Activated T-cell treated with anti-CD3 and anti-CD28 coated beads, Interleukin-2, amount 50 U/mL, for 4 hours (primary cell): ENCODE results near the gene CPN1. TPM values are rescaled to one million over a fixed set of nuclear protein-coding genes. Genes with fewer than 3 reads are reported as not detected.
A peak's percentile ranks its signal among the peaks of the same experiment; 100 is the strongest.

ENCODE experiments used
- ATAC-seq, 2 donors: fragments of 200-7000 bp; cut with Tn5 transposase; one replicate each; pipeline ENCODE4 v1.10.0; 2021
- DNase-seq: peaks from one replicate; pipeline ENCODE4 v3.0.0-alpha.2; 2020
- H3K27me3 Mint-ChIP-seq: one replicate; pipeline ENCODE4 v1.8.0; 2021; ENCODE audit warnings: low read depth, mixed read lengths
- H3K36me3 Mint-ChIP-seq: one replicate; pipeline ENCODE4 v1.8.0; 2022; ENCODE audit warnings: mixed read lengths; ENCODE audit not compliant: insufficient read depth
- H3K4me1 Mint-ChIP-seq: one replicate; pipeline ENCODE4 v1.8.0; 2021; ENCODE audit warnings: low read depth, mixed read lengths
- H3K4me3 Mint-ChIP-seq: one replicate; pipeline ENCODE4 v1.8.0; 2021; ENCODE audit warnings: mild to moderate bottlenecking, moderate library complexity, mixed read lengths
- H3K9me3 Mint-ChIP-seq: one replicate; pipeline ENCODE4 v1.8.0; 2021; ENCODE audit warnings: mixed read lengths
- total RNA-seq, 3 donors: library from RNA; stranded (reverse); gene quantifications; one replicate each; pipeline ENCODE4 v1.2.1, GENCODE V29; 2021

CPN1 gene
- total RNA-seq, 3 donors from 2014 or later, result not detected

DNA sequence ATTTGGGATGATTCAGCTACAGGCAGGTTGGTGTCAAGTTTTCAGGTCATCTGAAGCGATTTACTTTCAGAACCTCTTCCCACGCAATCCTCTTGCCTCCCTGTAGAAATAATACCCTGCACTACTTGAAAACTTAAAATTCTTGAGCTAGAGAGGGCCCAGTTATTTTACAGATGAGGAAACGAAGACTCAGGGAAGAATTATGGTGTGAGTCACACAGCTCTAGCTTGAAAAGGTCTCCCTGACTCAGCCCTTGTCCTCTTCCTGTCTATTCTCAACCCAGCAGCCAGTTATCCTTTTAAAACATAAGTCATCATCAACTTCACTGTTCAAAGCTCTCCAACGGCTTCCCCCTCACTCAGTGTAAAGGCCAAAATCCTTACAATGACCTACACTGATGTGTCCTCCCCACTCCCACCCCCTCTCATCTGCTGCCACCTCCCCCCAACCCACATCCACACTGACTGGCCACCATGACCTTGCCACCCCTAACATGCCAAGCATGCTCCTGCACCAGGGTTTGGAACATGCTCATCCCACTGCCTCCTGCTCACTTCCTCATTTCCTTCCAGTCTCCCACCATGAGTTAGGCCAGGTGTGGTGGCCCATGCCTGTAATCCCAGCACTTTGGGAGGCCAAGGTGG is 75.3 kb downstream of the CPN1 start:
- ATAC-seq (peak; percentile 45 to 63), DNase-seq (no peak)
- H3K36me3 Mint-ChIP-seq, result no peaks in the 10 kb centered on the region
- no peaks in the 10 kb centered on the region for H3K9me3 Mint-ChIP-seq
- H3K27me3 Mint-ChIP-seq, result no peaks in the 10 kb centered on the region
- no peak overlapping the region for H3K4me3 Mint-ChIP-seq
- peaks cover 45% of the 10 kb centered on the region for H3K4me1 Mint-ChIP-seq

DNA sequence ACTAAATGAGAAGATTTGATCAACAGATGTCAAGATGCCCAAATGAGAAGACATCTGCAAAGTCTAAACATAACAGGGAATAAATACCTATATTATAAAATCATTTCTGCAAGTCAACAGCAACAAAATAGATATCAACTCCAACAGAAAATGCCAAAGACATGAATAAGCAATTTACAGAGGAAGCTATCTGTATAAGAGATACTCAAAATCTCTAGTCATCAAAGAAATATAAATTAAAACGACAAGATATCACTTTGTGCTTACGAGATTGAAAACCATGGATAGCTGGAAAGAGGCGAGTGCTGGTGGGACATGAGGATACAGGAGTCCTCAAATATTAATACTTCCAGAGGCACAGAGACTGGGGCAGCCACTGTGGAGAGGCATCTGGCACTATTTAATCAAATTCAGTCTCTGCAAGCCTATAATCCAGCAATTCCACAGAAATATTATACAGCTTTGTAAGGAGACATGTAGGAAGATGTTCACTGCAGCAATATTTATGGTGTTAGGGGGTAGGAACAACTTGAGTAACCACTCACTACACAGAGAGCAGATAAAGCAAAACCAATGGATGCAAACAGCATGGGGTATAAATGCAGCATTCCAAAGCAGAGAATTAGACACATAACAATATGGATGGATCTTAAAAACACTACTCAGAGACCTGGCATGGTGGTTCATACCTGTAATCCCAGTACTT is 76.7 kb downstream of the CPN1 start:
- no peaks in the 10 kb centered on the region for H3K36me3 Mint-ChIP-seq
- no peaks in the 10 kb centered on the region for H3K27me3 Mint-ChIP-seq
- no peak for DNase-seq
- no peak for ATAC-seq
- H3K4me1 Mint-ChIP-seq, result peaks cover 36% of the 10 kb centered on the region
- no peaks in the 10 kb centered on the region for H3K9me3 Mint-ChIP-seq
- H3K4me3 Mint-ChIP-seq, result no peak overlapping the region

DNA sequence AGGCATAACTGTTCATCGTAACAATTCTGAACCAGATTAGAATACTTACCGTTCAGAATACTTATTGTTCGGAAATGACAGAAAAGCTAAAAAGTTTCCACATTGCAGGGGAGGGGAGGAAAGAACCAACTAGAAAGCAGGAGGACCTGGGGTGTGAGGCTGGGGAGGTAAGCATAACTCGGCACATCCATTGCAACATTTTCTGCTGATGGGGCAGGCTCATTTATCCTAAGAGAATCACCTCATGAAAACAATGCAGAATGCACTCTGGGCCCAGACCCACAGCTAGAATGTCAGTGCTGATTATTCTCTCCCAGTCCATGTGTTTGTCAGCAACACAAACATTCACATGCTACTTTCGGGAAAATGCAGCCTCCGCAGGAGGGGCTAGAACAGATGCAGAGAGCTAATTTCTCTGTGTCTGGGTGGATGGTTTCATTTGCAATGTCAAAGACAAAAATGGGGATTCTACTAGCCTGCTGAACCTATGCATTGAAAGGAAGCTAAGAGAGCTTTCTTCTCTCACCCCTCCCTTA is 81.5 kb downstream of the CPN1 start:
- Mint-ChIP-seq H3K27me3 (no peaks in the 10 kb centered on the region), H3K36me3 (peaks cover 2% of the 10 kb centered on the region), H3K4me3 (no peak overlapping the region), H3K9me3 (no peaks in the 10 kb centered on the region), H3K4me1 (peaks cover 5% of the 10 kb centered on the region)
- DNase-seq (no peak), ATAC-seq (no peak)

DNA sequence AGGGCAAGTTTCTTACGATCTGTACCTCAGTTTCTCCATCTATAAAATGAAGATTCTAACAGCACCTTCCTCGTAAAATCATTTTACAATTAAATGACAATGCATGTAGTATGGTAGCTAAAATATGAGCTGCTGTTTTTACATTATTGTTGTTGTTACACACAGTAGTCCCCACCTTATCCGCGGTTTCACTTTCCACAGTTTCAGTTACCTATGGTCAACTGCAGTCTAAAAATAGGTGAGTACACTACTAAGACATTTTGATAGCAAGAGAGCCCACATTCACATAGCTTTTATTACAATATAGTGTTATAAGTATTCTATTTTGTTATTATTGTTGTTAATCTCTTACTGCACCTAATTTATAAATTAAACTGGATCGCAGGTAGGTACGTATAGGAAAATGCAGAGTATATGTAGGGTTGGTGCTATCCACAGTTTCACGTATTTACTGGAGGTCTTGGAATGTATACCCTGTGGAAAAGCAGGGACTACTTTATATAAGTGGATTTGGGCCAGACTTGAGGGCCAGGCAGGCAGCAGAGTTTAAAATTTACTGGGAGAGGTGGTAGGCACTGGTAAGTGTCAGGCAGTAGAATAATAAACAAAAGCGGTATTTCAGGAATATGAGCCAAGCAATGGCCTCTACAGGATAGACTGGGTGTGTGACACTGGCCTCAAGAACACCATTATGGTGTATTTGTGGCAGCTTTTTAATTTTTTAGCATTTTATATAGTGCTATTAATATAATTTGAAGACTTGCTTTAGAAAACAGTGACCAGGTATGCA is 82.2 kb downstream of the CPN1 start:
- Mint-ChIP-seq H3K9me3 (no peaks in the 10 kb centered on the region), H3K27me3 (no peaks in the 10 kb centered on the region), H3K4me3 (no peak overlapping the region), H3K36me3 (peaks cover 2% of the 10 kb centered on the region), H3K4me1 (peaks cover 8% of the 10 kb centered on the region)
- ATAC-seq (no peak), DNase-seq (no peak)

DNA sequence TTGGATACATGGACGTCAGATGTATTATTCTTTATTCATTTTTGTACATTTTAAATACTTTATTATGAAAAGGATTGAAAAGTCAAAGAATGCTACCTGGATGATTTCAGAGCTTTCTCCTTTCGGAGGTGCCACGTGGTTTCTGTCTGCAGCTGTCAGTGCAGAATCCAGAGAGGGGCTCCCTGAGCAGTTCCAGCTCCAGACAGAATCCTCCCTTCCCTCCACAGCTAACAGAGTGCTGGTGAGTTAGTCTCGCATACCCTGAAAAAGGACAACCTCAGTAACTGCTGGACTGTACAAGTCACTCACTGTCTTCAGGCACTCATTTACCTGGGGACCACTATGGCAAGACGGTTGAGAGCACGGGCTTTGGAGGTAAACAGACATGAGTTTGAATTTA is 82.8 kb downstream of the CPN1 start:
- Mint-ChIP-seq H3K36me3 (peaks cover 2% of the 10 kb centered on the region), H3K4me3 (no peak overlapping the region), H3K27me3 (no peaks in the 10 kb centered on the region)

GRCh38 chr10:99996671-99997648 is 84.7 kb downstream of the CPN1 start:
- ATAC-seq, result no peak
- no peaks in the 10 kb centered on the region for H3K9me3 Mint-ChIP-seq
- peaks cover 2% of the 10 kb centered on the region for H3K36me3 Mint-ChIP-seq
- no peak overlapping the region for H3K4me3 Mint-ChIP-seq
- H3K4me1 Mint-ChIP-seq, result peaks cover 15% of the 10 kb centered on the region
- H3K27me3 Mint-ChIP-seq, result no peaks in the 10 kb centered on the region
- no peak for DNase-seq

More for the DNA sequence above, 82.8 kb downstream of the CPN1 start:
- DNase-seq (no peak), ATAC-seq (no peak)
- peaks cover 14% of the 10 kb centered on the region for H3K4me1 Mint-ChIP-seq
- H3K9me3 Mint-ChIP-seq, result no peaks in the 10 kb centered on the region

DNA sequence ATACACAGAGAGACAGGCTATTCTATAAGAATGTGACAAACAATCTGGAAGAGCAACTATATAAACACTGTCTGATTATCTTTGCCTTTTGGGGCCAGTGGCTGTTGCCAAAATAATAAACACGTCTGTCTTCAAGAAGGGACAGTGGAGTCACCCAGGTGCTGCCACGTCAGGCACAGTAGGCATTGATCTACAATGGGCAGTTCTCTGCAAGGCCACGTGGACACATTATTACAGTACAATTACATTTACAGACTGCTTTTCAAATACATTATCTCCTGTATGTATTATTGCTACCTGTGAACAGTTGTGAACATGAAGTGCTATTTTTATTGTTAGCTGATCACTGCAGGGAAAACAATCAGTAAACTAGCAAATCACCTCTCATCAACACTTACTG is 86.0 kb downstream of the CPN1 start:
- peaks cover 2% of the 10 kb centered on the region for H3K36me3 Mint-ChIP-seq
- no peaks in the 10 kb centered on the region for H3K27me3 Mint-ChIP-seq
- H3K9me3 Mint-ChIP-seq, result no peaks in the 10 kb centered on the region
- no peak overlapping the region for H3K4me3 Mint-ChIP-seq
- ATAC-seq (no peak), DNase-seq (no peak)
- peaks cover 15% of the 10 kb centered on the region for H3K4me1 Mint-ChIP-seq

DNA sequence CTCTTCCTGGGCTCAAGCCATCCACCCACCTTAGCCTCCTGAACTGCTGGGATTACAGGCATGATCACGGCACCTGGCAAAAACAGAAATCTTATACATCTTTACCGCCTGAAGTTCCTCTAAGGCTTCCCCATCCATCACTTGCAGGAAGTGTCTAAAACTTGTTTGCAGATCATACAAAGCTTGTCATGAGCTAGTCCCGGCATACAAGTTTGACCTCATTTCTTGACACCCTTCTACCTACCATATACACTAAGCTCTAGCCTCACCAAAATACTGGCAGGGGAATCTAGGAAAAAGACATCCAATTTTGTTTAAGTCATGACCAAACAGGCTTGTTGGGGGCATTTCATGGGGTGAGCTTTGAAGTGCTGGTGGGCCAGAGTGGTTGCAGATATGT is 86.4 kb downstream of the CPN1 start:
- Mint-ChIP-seq H3K36me3 (peaks cover 2% of the 10 kb centered on the region), H3K27me3 (no peaks in the 10 kb centered on the region), H3K9me3 (no peaks in the 10 kb centered on the region), H3K4me1 (peaks cover 15% of the 10 kb centered on the region), H3K4me3 (no peak overlapping the region)
- DNase-seq (no peak), ATAC-seq (no peak)

DNA sequence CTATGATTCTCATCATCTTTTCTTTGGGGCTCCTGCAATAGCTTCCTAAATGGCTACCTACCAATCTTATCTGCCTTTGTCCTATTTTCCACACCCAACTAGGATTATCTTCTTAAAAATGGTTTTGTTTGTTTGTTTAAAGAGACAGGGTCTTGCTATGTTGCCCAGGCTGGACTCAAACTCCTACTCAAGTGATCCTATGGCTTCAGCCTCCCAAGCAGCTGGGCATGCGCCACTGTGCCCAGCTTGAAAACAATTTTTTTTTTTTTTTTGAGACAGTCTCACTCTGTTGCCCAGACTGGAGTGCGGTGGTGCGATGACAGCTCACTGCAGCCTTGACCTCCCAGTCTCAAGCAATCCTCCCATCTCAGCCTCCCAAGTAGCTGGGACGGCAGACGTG is 86.9 kb downstream of the CPN1 start:
- DNase-seq, result no peak
- Mint-ChIP-seq H3K9me3 (no peaks in the 10 kb centered on the region), H3K36me3 (peaks cover 2% of the 10 kb centered on the region), H3K4me1 (peaks cover 15% of the 10 kb centered on the region), H3K27me3 (no peaks in the 10 kb centered on the region), H3K4me3 (no peak overlapping the region)
- no peak for ATAC-seq

GRCh38 chr10:99993701-99994689 is 87.7 kb downstream of the CPN1 start:
- DNase-seq, result peak; percentile 42
- H3K4me1 Mint-ChIP-seq, result peaks cover 15% of the 10 kb centered on the region
- peaks cover 2% of the 10 kb centered on the region for H3K36me3 Mint-ChIP-seq
- H3K4me3 Mint-ChIP-seq, result peak overlapping the region; percentile 52
- no peaks in the 10 kb centered on the region for H3K9me3 Mint-ChIP-seq
- H3K27me3 Mint-ChIP-seq, result no peaks in the 10 kb centered on the region
- ATAC-seq, result peak; percentile 93 to 96
